ENCODE measurements around the gene ROR1.
A peak's percentile ranks its signal among the peaks of the same experiment; 100 is the strongest.

ROR1 gene

GRCh38 chr1:63747445-63747844, 26.4 kb upstream of the ROR1 start:
- ATAC-seq (ENCODE audit: low read depth) (no peak), DNase-seq (ENCODE audit: low spot score in 2 of 2) (no peak)
- no peak overlapping the region for H3K4me3 Mint-ChIP-seq
- H3K36me3 Mint-ChIP-seq, result no peaks in the 10 kb centered on the region
- peaks cover 1% of the 10 kb centered on the region for H3K4me1 Mint-ChIP-seq
- no peak overlapping the region for H3K27ac Mint-ChIP-seq
- H3K9me3 Mint-ChIP-seq, result no peaks in the 10 kb centered on the region
- peaks cover 15% of the 10 kb centered on the region for H3K27me3 Mint-ChIP-seq

- H3K4me3 Mint-ChIP-seq, result no peak overlapping the region
- peaks cover 13% of the 10 kb centered on the region for H3K27me3 Mint-ChIP-seq
- ATAC-seq (ENCODE audit: low read depth) (no peak), DNase-seq (ENCODE audit: low spot score in 2 of 2) (no peak)
- H3K36me3 Mint-ChIP-seq, result no peaks in the 10 kb centered on the region
- H3K4me1 Mint-ChIP-seq, result no peaks in the 10 kb centered on the region
- no peaks in the 10 kb centered on the region for H3K9me3 Mint-ChIP-seq
- no peak overlapping the region for H3K27ac Mint-ChIP-seq
Observed at GRCh38 chr1:63748046-63748580, 25.7 kb upstream of the ROR1 start.

GRCh38 chr1:63748641-63749040, 25.2 kb upstream of the ROR1 start:
- no peak overlapping the region for H3K4me3 Mint-ChIP-seq
- no peaks in the 10 kb centered on the region for H3K36me3 Mint-ChIP-seq
- DNase-seq (ENCODE audit: low spot score in 2 of 2), result no peak
- no peaks in the 10 kb centered on the region for H3K9me3 Mint-ChIP-seq
- no peaks in the 10 kb centered on the region for H3K4me1 Mint-ChIP-seq
- H3K27ac Mint-ChIP-seq, result no peak overlapping the region
- H3K27me3 Mint-ChIP-seq, result peaks cover 11% of the 10 kb centered on the region
- ATAC-seq (ENCODE audit: low read depth), result no peak

GRCh38 chr1:63750721-63751120, 23.1 kb upstream of the ROR1 start:
- DNase-seq (ENCODE audit: low spot score in 2 of 2), result no peak
- H3K4me1 Mint-ChIP-seq, result no peaks in the 10 kb centered on the region
- no peak overlapping the region for H3K4me3 Mint-ChIP-seq
- no peaks in the 10 kb centered on the region for H3K36me3 Mint-ChIP-seq
- no peak for ATAC-seq (ENCODE audit: low read depth)
- H3K27me3 Mint-ChIP-seq, result peaks cover 11% of the 10 kb centered on the region
- no peak overlapping the region for H3K27ac Mint-ChIP-seq
- H3K9me3 Mint-ChIP-seq, result no peaks in the 10 kb centered on the region

GRCh38 chr1:63752176-63752575, 21.6 kb upstream of the ROR1 start:
- DNase-seq (ENCODE audit: low spot score in 2 of 2) (no peak), ATAC-seq (ENCODE audit: low read depth) (no peak)
- no peak overlapping the region for H3K27ac Mint-ChIP-seq
- no peaks in the 10 kb centered on the region for H3K36me3 Mint-ChIP-seq
- peaks cover 8% of the 10 kb centered on the region for H3K27me3 Mint-ChIP-seq
- no peak overlapping the region for H3K4me3 Mint-ChIP-seq
- H3K4me1 Mint-ChIP-seq, result no peaks in the 10 kb centered on the region
- no peaks in the 10 kb centered on the region for H3K9me3 Mint-ChIP-seq

GRCh38 chr1:63753591-63753990, 20.2 kb upstream of the ROR1 start:
- peaks cover 8% of the 10 kb centered on the region for H3K27me3 Mint-ChIP-seq
- no peaks in the 10 kb centered on the region for H3K36me3 Mint-ChIP-seq
- no peaks in the 10 kb centered on the region for H3K4me1 Mint-ChIP-seq
- ATAC-seq (ENCODE audit: low read depth) (no peak), DNase-seq (ENCODE audit: low spot score in 2 of 2) (no peak)
- no peak overlapping the region for H3K27ac Mint-ChIP-seq
- no peak overlapping the region for H3K4me3 Mint-ChIP-seq
- no peaks in the 10 kb centered on the region for H3K9me3 Mint-ChIP-seq

- no peak overlapping the region for H3K4me3 Mint-ChIP-seq
- ATAC-seq (ENCODE audit: low read depth) (no peak), DNase-seq (ENCODE audit: low spot score in 2 of 2) (no peak)
- H3K4me1 Mint-ChIP-seq, result no peaks in the 10 kb centered on the region
- peaks cover 3% of the 10 kb centered on the region for H3K27me3 Mint-ChIP-seq
- H3K9me3 Mint-ChIP-seq, result no peaks in the 10 kb centered on the region
- no peaks in the 10 kb centered on the region for H3K36me3 Mint-ChIP-seq
- H3K27ac Mint-ChIP-seq, result no peak overlapping the region
Observed at GRCh38 chr1:63756839-63757238, 17.0 kb upstream of the ROR1 start.

GRCh38 chr1:63757334-63757733, 16.5 kb upstream of the ROR1 start:
- no peak for ATAC-seq (ENCODE audit: low read depth)
- Mint-ChIP-seq H3K27ac (no peak overlapping the region), H3K27me3 (peaks cover 3% of the 10 kb centered on the region), H3K36me3 (no peaks in the 10 kb centered on the region), H3K9me3 (no peaks in the 10 kb centered on the region), H3K4me3 (no peak overlapping the region), H3K4me1 (no peaks in the 10 kb centered on the region)
- DNase-seq (ENCODE audit: low spot score in 2 of 2), result no peak

GRCh38 chr1:63758791-63759190, 15.0 kb upstream of the ROR1 start:
- Mint-ChIP-seq H3K36me3 (no peaks in the 10 kb centered on the region), H3K27ac (no peak overlapping the region), H3K9me3 (no peaks in the 10 kb centered on the region), H3K27me3 (no peaks in the 10 kb centered on the region), H3K4me3 (no peak overlapping the region), H3K4me1 (no peaks in the 10 kb centered on the region)
- ATAC-seq (ENCODE audit: low read depth) (no peak), DNase-seq (ENCODE audit: low spot score in 2 of 2) (no peak)

GRCh38 chr1:63759778-63760177, 14.0 kb upstream of the ROR1 start:
- H3K27me3 Mint-ChIP-seq, result no peaks in the 10 kb centered on the region
- H3K4me3 Mint-ChIP-seq, result no peak overlapping the region
- no peaks in the 10 kb centered on the region for H3K9me3 Mint-ChIP-seq

GRCh38 chr1:63770381-63770780, 3.4 kb upstream of the ROR1 start:
- H3K27ac Mint-ChIP-seq, result no peak overlapping the region
- ATAC-seq (ENCODE audit: low read depth), result no peak

More at GRCh38 chr1:63759778-63760177, 14.0 kb upstream of the ROR1 start:
- Mint-ChIP-seq H3K36me3 (no peaks in the 10 kb centered on the region), H3K4me1 (no peaks in the 10 kb centered on the region), H3K27ac (no peak overlapping the region)
- ATAC-seq (ENCODE audit: low read depth) (no peak), DNase-seq (ENCODE audit: low spot score in 2 of 2) (no peak)

GRCh38 chr1:63772201-63772600, 1.6 kb upstream of the ROR1 start:
- ATAC-seq (ENCODE audit: low read depth), result no peak
- H3K27ac Mint-ChIP-seq, result no peak overlapping the region
- H3K9me3 Mint-ChIP-seq, result no peaks in the 10 kb centered on the region
- no peak for DNase-seq (ENCODE audit: low spot score in 2 of 2)
- peaks cover 10% of the 10 kb centered on the region for H3K4me1 Mint-ChIP-seq
- no peaks in the 10 kb centered on the region for H3K36me3 Mint-ChIP-seq
- no peak overlapping the region for H3K4me3 Mint-ChIP-seq
- H3K27me3 Mint-ChIP-seq, result peaks cover 11% of the 10 kb centered on the region

More at GRCh38 chr1:63770381-63770780, 3.4 kb upstream of the ROR1 start:
- H3K4me1 Mint-ChIP-seq, result peaks cover 10% of the 10 kb centered on the region
- H3K27me3 Mint-ChIP-seq, result peaks cover 11% of the 10 kb centered on the region
- no peak overlapping the region for H3K4me3 Mint-ChIP-seq
- H3K9me3 Mint-ChIP-seq, result no peaks in the 10 kb centered on the region
- no peak for DNase-seq (ENCODE audit: low spot score in 2 of 2)
- no peaks in the 10 kb centered on the region for H3K36me3 Mint-ChIP-seq

GRCh38 chr1:63772876-63773275, 941 bp upstream of the ROR1 start:
- H3K9me3 Mint-ChIP-seq, result no peaks in the 10 kb centered on the region
- peaks cover 10% of the 10 kb centered on the region for H3K4me1 Mint-ChIP-seq
- no peak for ATAC-seq (ENCODE audit: low read depth)
- H3K27ac Mint-ChIP-seq, result no peak overlapping the region
- H3K27me3 Mint-ChIP-seq, result peaks cover 12% of the 10 kb centered on the region
- no peak for DNase-seq (ENCODE audit: low spot score in 2 of 2)
- peak overlapping the region; percentile 94 for H3K4me3 Mint-ChIP-seq
- H3K36me3 Mint-ChIP-seq, result no peaks in the 10 kb centered on the region

- Mint-ChIP-seq H3K27ac (no peak overlapping the region), H3K4me3 (peak overlapping the region; percentile 94), H3K9me3 (no peaks in the 10 kb centered on the region), H3K36me3 (no peaks in the 10 kb centered on the region), H3K27me3 (peaks cover 13% of the 10 kb centered on the region), H3K4me1 (peaks cover 10% of the 10 kb centered on the region)
- DNase-seq (ENCODE audit: low spot score in 2 of 2) (no peak), ATAC-seq (ENCODE audit: low read depth) (peak; percentile 27)
Observed at GRCh38 chr1:63773496-63773814, 362 bp upstream of the ROR1 start.

GRCh38 chr1:63774617-63775417, 1.0 kb downstream of the ROR1 start:
- Mint-ChIP-seq H3K27ac (no peak overlapping the region), H3K36me3 (no peaks in the 10 kb centered on the region), H3K9me3 (no peaks in the 10 kb centered on the region), H3K27me3 (peaks cover 13% of the 10 kb centered on the region), H3K4me1 (peaks cover 10% of the 10 kb centered on the region), H3K4me3 (peak overlapping the region; percentile 59)
- ATAC-seq (ENCODE audit: low read depth) (peak; percentile 17), DNase-seq (ENCODE audit: low spot score in 2 of 2) (peak; percentile 4 to 16)

All from memory B cell (primary cell).